Testis (tissue), 3 donors: Measurements from ENCODE around the gene ZNF414. TPM values are rescaled to one million over a fixed set of nuclear protein-coding genes. Genes with fewer than 3 reads are reported as not detected.
"Not testable (repeated sequence)": the region's sequence is repeated elsewhere in the genome, so short reads cannot be mapped to it uniquely, and the experiment has no call there.

Experiments
- DNase-seq: peaks from one replicate; pipeline ENCODE4 v3.0.0-alpha.2; 2019
- H3K27ac ChIP-seq, 2 donors: fragments of 200-600 bp; sonication (generic); one replicate each; pipeline ENCODE4 v1.5.1; 2019
- H3K27me3 ChIP-seq: fragments of 200-600 bp; sonication (generic); one replicate; pipeline ENCODE4 v1.5.1; 2019
- H3K36me3 ChIP-seq: fragments of 200-600 bp; sonication (generic); one replicate; pipeline ENCODE4 v1.5.1; 2017; ENCODE audit warnings: low read depth; ENCODE audit errors: missing control alignments
- H3K4me1 ChIP-seq: fragments of 200-600 bp; sonication (generic); one replicate; pipeline ENCODE4 v1.5.1; 2019
- H3K4me3 ChIP-seq, 2 donors: fragments of 200-600 bp; sonication (generic); one replicate each; pipeline ENCODE4 v1.5.1; 2017 to 2019
- H3K9me3 ChIP-seq: fragments of 200-600 bp; sonication (generic); one replicate; pipeline ENCODE4 v1.5.1; 2017
- POLR2A ChIP-seq: fragments of 450-650 bp; IDR thresholded peaks from one replicate; pipeline ENCODE4 v1.6.1; 2017; ENCODE audit warnings: antibody characterized with exemption, mild to moderate bottlenecking, moderate library complexity
- WGBS, 2 donors: methylation state at CpG; one replicate each; pipeline ENCODE4 v1.1.5; 2018; 5-methylcytosine and 5-hydroxymethylcytosine counted together
- intact Hi-C: fragments of 100-400 bp; cut with DNase I; formaldehyde crosslinking; loops from one replicate; pipeline ENCODE4 v1.15.1; 2023; ENCODE audit warnings: low total_unique reads
- polyA plus RNA-seq: library from polyadenylated mRNA; stranded (reverse); fragments of 350-450 nt; fragmentation: Illumina TruSeq; extraction: RNeasy Lipid Tissue Mini Kit (QIAGEN cat#74804); gene quantifications from one replicate; pipeline ENCODE4 v1.2.3, GENCODE V29; 2014; ENCODE audit warnings: low read depth, low replicate concordance; ENCODE audit not compliant: insufficient read depth
- total RNA-seq, 2 donors: library from RNA; depleted of rRNA; stranded (reverse); fragments of >200 nt; gene quantifications; one replicate each; pipeline ENCODE4 v1.2.3, GENCODE V29; 2016
- TF ChIP-seq, protein P1 (sequence below), 3 experiments: fragments of 450-650 bp in 2 of 3; fragments of 200-600 bp in 1 of 3; sonication (generic) in 1 of 3; IDR thresholded peaks; one replicate each; pipeline ENCODE4 v1.5.1; 2016 to 2019; ENCODE audit warnings: antibody characterized with exemption in 3 of 3, mild to moderate bottlenecking in 2 of 3, moderate library complexity in 1 of 3

ZNF414 gene
- total and polyA plus RNA-seq, 3 donors from 2014 or later: 33.9 to 46.8 (median 35.8) TPM

DNA sequence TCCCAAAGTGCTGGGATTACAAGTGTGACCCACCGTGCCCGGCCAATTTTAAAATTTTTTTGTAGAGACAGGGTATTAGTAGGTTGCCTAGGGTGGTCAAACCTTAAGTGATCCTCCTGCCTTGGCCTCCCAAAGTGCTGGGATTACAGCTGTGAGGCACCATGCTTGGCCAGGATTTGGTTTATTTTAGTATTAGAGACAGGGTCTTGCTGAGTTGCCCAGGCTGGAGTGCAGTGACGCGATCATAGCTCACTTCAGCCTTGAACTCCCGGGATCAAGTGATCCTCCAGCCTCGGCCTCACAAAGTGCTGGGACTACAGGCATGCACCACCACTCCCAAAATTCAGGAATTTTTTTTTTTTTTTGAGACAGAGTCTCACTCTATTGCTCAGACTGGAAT lies 5.4 kb upstream of the ZNF414 start:
- no peaks in the 10 kb centered on the region for H3K9me3 ChIP-seq
- intact Hi-C loops: no loop called here
- no peak for DNase-seq
- no peak for TF ChIP-seq POLR2A
- TF ChIP-seq, protein P1, sequence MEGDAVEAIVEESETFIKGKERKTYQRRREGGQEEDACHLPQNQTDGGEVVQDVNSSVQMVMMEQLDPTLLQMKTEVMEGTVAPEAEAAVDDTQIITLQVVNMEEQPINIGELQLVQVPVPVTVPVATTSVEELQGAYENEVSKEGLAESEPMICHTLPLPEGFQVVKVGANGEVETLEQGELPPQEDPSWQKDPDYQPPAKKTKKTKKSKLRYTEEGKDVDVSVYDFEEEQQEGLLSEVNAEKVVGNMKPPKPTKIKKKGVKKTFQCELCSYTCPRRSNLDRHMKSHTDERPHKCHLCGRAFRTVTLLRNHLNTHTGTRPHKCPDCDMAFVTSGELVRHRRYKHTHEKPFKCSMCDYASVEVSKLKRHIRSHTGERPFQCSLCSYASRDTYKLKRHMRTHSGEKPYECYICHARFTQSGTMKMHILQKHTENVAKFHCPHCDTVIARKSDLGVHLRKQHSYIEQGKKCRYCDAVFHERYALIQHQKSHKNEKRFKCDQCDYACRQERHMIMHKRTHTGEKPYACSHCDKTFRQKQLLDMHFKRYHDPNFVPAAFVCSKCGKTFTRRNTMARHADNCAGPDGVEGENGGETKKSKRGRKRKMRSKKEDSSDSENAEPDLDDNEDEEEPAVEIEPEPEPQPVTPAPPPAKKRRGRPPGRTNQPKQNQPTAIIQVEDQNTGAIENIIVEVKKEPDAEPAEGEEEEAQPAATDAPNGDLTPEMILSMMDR (IDR thresholded peaks at IDR 0.05): no peak
- no peaks in the 10 kb centered on the region for H3K36me3 ChIP-seq
- H3K27me3 ChIP-seq: no peaks in the 10 kb centered on the region
- H3K27ac ChIP-seq: no peak overlapping the region
- 96 to 97% methylated on average over 6 of the region's 6 CpGs for WGBS, 2 donors
- no peaks in the 10 kb centered on the region for H3K4me1 ChIP-seq
- H3K4me3 ChIP-seq: no peak overlapping the region

DNA sequence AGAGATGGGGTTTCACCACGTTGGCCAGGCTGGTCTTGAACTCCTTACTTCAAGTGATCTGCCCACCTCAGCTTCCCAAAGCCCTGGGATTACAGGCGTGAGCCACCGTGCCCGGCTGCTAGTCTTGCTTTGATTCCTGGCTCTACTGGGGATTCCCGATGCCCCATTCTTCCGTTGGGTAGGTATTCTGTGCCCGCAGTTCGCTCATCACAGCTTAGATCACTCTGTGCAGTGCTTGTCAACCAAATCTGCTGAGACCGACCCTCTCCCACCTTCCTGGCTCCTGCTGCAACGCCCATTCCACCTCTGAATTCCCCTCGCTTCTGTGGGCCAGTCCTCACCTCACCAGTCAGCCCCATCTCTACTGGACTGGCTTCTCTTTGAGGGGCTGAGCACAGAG lies 4.6 kb upstream of the ZNF414 start:
- no peak overlapping the region for H3K27ac ChIP-seq
- WGBS, 2 donors: 89 to 91% methylated on average over 11 of the region's 11 CpGs
- TF ChIP-seq, protein P1 (IDR thresholded peaks at IDR 0.05): no peak
- no peak for TF ChIP-seq POLR2A
- H3K27me3 ChIP-seq: no peaks in the 10 kb centered on the region
- DNase-seq: no peak
- peaks cover under 1% of the 10 kb centered on the region for H3K4me1 ChIP-seq
- no peaks in the 10 kb centered on the region for H3K36me3 ChIP-seq
- no peaks in the 10 kb centered on the region for H3K9me3 ChIP-seq
- intact Hi-C loops: no loop called here
- no peak overlapping the region for H3K4me3 ChIP-seq

DNA sequence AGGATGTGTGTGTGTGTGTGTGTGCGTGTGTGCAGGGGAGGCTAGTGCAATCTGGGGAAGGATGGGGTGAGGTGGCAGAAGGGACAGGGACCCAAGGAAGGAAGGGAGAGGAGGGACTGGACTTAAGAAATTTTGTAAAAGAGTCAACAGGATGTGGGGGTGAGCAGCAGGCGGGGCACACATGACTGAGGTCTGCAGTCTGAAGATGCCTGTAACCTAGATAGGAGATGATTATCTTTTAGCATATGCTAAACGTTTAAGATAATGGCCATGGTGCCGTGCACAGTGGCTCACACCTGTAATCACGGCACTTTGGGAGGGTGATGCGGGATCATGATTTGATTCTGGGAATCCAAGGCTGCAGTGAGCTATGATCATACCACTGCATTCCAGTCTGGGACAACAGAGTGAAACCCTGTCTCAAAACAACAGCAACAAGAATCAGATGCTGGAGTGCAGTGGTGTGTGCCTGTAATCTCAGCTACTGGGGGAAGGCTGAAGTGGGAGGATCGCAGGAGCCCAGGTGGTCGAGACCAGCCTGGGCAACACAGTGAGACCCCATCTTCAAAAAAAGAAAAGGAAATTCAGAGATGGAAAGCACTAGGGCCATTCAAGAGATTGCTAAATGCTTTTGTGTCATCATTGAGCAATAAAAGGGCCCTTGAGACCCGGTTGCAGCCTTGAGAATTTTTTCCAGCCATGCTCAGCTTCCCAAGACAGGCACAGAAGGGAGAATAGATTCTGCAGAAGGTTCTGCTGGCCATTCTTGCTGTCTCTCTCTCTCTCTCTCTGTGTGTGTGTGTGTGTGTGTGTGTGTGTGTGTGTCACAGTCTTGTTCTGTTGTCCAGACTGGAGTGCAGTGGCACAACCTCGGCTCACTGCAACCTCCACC lies 3.8 kb upstream of the ZNF414 start:
- Histone ChIP-seq H3K36me3 (no peaks in the 10 kb centered on the region), H3K27ac (no peak overlapping the region), H3K27me3 (no peaks in the 10 kb centered on the region), H3K4me1 (peaks cover 8% of the 10 kb centered on the region), H3K4me3 (no peak overlapping the region), H3K9me3 (no peaks in the 10 kb centered on the region)
- WGBS, 2 donors: 38 to 53% methylated on average over 9 to 10 of the region's 10 CpGs
- DNase-seq: no peak
- TF ChIP-seq POLR2A: no peak
- TF ChIP-seq, protein P1 (IDR thresholded peaks at IDR 0.05): no peak
- intact Hi-C loops: no loop called here

DNA sequence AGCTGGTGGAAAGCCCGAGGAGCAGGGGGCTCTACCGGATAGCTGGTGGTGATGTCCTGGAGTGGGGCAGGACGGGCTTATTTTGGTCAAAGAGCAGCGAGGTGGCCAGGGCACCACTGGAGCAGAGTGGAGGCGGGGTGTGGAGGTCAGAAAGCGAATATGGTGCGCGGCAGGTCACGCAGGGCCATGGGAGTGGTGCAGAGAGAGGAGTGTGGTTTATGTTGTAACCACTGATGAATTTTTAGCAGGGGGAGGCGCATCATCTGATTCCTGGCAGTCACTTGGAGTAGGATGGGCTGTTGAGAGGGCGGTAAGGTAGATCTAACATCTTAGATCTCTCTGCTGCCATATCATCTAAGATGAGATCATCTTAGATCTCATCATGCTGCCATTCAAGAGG lies 1.4 kb upstream of the ZNF414 start:
- Histone ChIP-seq H3K36me3 (no peaks in the 10 kb centered on the region), H3K9me3 (no peaks in the 10 kb centered on the region), H3K27me3 (no peaks in the 10 kb centered on the region), H3K4me3 (no peak overlapping the region), H3K4me1 (peaks cover 8% of the 10 kb centered on the region), H3K27ac (no peak overlapping the region)
- TF ChIP-seq POLR2A: no peak
- TF ChIP-seq, protein P1 (IDR thresholded peaks at IDR 0.05): no peak
- 63 to 73% methylated on average over 11 of the region's 11 CpGs for WGBS, 2 donors
- DNase-seq: no peak
- intact Hi-C loops: no loop called here

DNA sequence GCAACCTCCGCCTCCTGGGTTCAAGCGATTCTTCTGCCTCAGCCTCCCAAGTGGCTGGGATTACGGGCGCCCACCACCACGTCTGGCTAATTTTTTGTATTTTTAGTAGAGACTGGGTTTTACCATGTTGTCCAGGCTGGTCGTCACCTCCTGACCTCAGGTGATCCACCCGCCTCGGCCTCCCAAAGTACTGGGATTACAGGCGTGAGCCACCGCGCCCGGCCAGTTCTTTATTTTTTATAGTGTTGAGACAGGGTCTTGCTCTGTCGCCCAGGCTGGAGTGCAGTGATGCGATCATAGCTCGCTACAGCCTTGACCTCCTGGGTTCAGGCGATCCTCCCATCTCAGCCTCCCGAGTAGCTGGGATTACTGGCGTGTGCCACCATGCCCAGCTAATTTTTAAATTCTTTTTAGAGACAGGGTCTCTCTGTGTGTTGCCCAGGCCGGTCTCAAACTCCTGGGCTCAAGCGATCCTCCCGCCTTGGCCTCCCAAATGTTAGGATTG lies 590 bp upstream of the ZNF414 start:
- H3K36me3 ChIP-seq, DNase-seq, H3K9me3 ChIP-seq, intact Hi-C loops, H3K4me1 ChIP-seq, H3K27me3 ChIP-seq: not testable (repeated sequence)
- 44 to 59% methylated on average over 14 to 21 of the region's 21 CpGs for WGBS, 2 donors
- Histone ChIP-seq H3K4me3 (peak overlapping the region; percentile 77 to 92), H3K27ac (peak overlapping the region; percentile 94 to 99)
